H7 (cell line): ENCODE measurements around the gene GARS1. TPM values are rescaled to one million over a fixed set of nuclear protein-coding genes. Genes with fewer than 3 reads are reported as not detected.

ENCODE experiments used
- DNase-seq: peaks from one replicate; pipeline ENCODE4 v3.0.0; 2012
- H3K27me3 ChIP-seq: 2 replicates; pipeline ENCODE4 v1.6.0; 2011; ENCODE audit warnings: mild to moderate bottlenecking, low read length; ENCODE audit not compliant: control insufficient read depth, insufficient read depth
- H3K36me3 ChIP-seq: replicated peaks from 2 replicates; pipeline ENCODE4 v1.5.1; 2011; ENCODE audit warnings: low read length; ENCODE audit not compliant: control insufficient read depth, insufficient read depth
- H3K4me3 ChIP-seq: 2 replicates; pipeline ENCODE4 v1.5.1; 2011; ENCODE audit warnings: low read depth, mild to moderate bottlenecking, control low read depth, low read length, moderate library complexity; ENCODE audit not compliant: insufficient read depth
- total RNA-seq: library from RNA; depleted of rRNA; stranded (reverse); fragments of >200 nt; shearing (Covaris generic); gene quantifications from 2 replicates; pipeline ENCODE4 v1.2.3, GENCODE V29; 2014

GARS1 gene
- total RNA-seq, 1 experiment from 2014 or later, result 216 TPM

GRCh38 chr7:30652132-30652531, 57.5 kb downstream of the GARS1 start:
- peak; percentile 27 for DNase-seq
- Histone ChIP-seq H3K4me3 (no peak overlapping the region), H3K36me3 (no peaks in the 10 kb centered on the region), H3K27me3 (no peaks in the 10 kb centered on the region)

DNA sequence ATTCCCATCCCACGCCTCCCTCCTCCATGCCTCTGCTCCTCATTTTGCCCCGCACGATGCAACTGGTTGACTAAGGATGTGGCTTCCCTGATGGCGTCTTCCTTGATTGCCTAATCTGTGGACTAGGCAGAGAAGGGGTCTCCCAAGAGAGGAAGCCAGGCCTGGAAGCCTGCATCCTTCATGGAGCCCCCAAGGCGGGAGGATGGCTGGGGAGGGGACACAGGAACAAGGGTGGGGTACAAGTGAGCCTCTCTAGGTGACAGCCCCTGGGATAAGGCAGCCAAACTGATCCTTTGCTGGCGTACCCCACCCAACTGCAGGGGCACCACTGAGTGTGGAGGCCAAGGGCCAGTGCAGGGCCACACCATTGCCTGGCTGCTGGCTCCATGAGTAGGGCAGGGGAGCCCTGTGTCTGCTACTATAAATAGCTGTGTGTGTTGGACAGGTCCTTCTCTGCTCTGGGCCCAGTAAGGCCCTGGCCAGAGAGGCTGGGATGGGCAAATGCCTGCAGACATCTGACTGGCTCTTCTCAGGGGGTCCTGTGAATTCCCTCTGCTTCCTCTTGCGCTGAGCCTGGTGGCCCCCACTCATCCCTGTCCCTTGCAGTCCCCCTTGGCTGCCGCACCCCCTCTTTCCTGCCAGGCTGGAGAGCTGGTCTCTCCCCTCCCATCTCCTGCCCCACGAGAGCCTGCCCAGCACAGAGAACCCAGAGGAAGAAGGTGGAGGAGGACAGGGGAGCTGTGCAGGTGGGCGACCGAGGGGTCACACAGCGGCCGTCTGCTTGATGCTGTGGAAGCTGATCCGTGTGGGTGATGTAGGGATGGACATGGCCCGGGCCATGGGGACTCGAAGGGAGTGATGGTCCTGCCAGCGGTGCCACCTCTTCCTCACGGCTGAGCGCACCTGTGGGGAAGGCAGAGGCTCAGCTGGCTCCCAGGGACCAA, 58.3 kb downstream of the GARS1 start:
- Histone ChIP-seq H3K27me3 (no peaks in the 10 kb centered on the region), H3K36me3 (no peaks in the 10 kb centered on the region), H3K4me3 (no peak overlapping the region)
- peak; percentile 45 for DNase-seq

GRCh38 chr7:30654296-30655090, 59.8 kb downstream of the GARS1 start:
- H3K4me3 ChIP-seq, result no peak overlapping the region
- no peaks in the 10 kb centered on the region; the same call in 1 of the 2 replicates for H3K36me3 ChIP-seq
- H3K27me3 ChIP-seq, result no peaks in the 10 kb centered on the region
- peak; percentile 32 for DNase-seq

- no peaks in the 10 kb centered on the region for H3K27me3 ChIP-seq
- DNase-seq, result no peak
- no peaks in the 10 kb centered on the region; the same call in 1 of the 2 replicates for H3K36me3 ChIP-seq
- no peak overlapping the region for H3K4me3 ChIP-seq
These were observed 60.7 kb downstream of the GARS1 start for GRCh38 chr7:30655096-30655970.

GRCh38 chr7:30656006-30656957, 61.6 kb downstream of the GARS1 start:
- Histone ChIP-seq H3K27me3 (no peaks in the 10 kb centered on the region), H3K4me3 (no peak overlapping the region), H3K36me3 (no peaks in the 10 kb centered on the region; the same call in 1 of the 2 replicates)
- DNase-seq, result no peak

GRCh38 chr7:30657131-30657530, 62.5 kb downstream of the GARS1 start:
- DNase-seq, result no peak
- no peaks in the 10 kb centered on the region for H3K27me3 ChIP-seq
- no peak overlapping the region for H3K4me3 ChIP-seq
- H3K36me3 ChIP-seq, result no peaks in the 10 kb centered on the region; the same call in 1 of the 2 replicates

DNA sequence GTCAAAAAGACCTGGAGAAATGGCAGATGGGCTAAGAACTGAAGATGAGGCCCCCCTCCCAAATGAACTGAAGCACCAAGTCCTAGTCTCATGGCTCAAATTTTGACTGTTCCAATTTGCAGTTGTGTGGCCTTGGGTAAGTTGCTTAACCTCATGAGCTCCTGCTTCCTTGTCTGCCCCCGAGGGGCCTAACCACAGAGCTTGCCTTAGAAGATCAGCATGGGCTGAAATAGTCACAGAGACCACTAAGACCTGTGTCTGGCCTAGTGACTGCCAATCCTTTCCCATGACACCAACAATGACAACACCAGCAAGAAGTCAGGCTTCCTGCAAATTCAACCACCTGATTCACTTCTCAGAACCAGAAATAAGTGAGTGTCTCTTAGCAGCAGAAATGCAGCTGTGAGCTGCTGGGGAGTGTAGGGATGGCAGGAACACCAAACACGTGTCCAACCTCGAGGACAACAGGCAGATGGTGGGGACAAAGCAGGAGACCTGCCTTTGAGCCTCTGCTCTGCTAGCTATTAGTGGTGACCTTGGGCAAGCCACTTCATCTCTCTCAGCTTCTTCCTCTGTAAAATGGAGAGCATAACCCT, 63.9 kb downstream of the GARS1 start:
- no peaks in the 10 kb centered on the region for H3K27me3 ChIP-seq
- no peaks in the 10 kb centered on the region; the same call in 1 of the 2 replicates for H3K36me3 ChIP-seq
- no peak for DNase-seq
- no peak overlapping the region for H3K4me3 ChIP-seq

DNA sequence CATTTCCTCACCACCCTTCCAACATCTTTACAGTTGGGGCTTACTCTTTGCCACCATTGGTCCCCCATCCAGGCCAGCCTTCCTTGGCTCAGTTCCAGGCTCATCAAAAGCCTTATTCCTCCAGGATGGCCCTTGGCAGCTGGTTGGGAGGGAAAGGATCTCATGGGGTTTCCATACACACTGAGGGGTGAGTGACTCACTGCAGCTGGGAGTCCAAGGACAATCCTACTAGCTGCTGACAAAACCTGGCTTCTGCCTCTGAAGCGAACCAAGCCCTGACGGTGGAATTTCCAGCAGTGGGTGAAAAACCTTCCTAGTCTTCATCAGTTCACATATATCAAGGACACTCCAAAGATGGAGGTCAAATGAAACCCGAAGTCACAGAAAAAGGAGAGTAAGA, 64.6 kb downstream of the GARS1 start:
- DNase-seq, result no peak
- Histone ChIP-seq H3K36me3 (no peaks in the 10 kb centered on the region; the same call in 1 of the 2 replicates), H3K4me3 (no peak overlapping the region), H3K27me3 (no peaks in the 10 kb centered on the region)

GRCh38 chr7:30660331-30661255, 65.9 kb downstream of the GARS1 start:
- H3K36me3 ChIP-seq, result no peaks in the 10 kb centered on the region; the same call in 1 of the 2 replicates
- no peaks in the 10 kb centered on the region for H3K27me3 ChIP-seq
- H3K4me3 ChIP-seq, result no peak overlapping the region
- no peak for DNase-seq

DNA sequence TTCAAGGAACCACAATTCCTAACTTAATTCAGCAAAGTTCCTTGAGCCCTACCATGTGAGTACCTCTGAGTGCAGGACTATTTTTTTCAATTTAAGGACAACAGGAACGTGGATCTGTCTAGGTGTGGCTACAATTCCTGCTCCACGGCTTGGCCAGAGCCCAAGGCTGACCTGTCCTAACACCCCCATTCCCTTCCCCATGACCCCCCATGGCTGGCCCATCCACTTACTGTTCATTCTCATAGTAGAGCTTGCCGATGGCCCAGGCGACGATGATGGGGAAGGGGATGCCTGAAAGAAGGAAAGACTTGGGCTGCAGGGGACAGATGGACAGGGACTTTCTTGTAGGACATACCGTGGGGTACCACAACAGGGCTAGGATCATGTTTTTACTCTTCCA, 67.2 kb downstream of the GARS1 start:
- H3K27me3 ChIP-seq, result no peaks in the 10 kb centered on the region
- no peak overlapping the region for H3K4me3 ChIP-seq
- H3K36me3 ChIP-seq, result no peaks in the 10 kb centered on the region; the same call in 1 of the 2 replicates
- no peak for DNase-seq

- H3K27me3 ChIP-seq, result no peaks in the 10 kb centered on the region
- H3K4me3 ChIP-seq, result no peak overlapping the region
- no peak for DNase-seq
- no peaks in the 10 kb centered on the region; the same call in 1 of the 2 replicates for H3K36me3 ChIP-seq
These were observed 67.8 kb downstream of the GARS1 start for GRCh38 chr7:30662431-30662939.

DNA sequence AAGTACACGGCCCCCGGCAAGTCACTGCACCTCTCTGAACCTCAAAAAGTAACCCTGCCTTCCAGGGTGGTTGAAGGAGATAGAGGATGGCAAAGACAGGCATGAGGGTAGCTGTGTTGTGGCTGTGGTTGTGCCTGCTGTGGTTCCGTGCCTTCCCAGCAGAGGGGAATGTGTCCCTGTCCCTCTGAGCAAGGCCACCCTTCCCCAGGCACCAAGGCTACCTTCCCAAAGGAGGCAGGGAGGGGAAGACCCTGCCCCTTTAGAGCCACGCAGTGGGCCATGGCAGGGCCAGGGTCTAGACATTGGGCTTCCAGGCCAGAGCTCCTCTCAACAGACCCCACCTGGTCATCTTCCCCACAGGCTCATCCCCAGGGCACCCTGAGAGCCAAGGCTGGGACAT, 68.7 kb downstream of the GARS1 start:
- H3K27me3 ChIP-seq, result no peaks in the 10 kb centered on the region
- H3K4me3 ChIP-seq, result no peak overlapping the region
- no peak for DNase-seq
- H3K36me3 ChIP-seq, result no peaks in the 10 kb centered on the region; the same call in 1 of the 2 replicates
